HG02943 (cell line): Measurements from ENCODE around the gene RNF182.
"Not testable (repeated sequence)": the region's sequence is repeated elsewhere in the genome, so short reads cannot be mapped to it uniquely, and the experiment has no call there.

Experiments used
- ATAC-seq: cut with Tn5 transposase; IDR thresholded peaks from one replicate; pipeline ENCODE4 v1.9.1; 2021; ENCODE audit warnings: mild to moderate bottlenecking, low read depth, moderate library complexity; ENCODE audit not compliant: unreplicated experiment

Gene RNF182

GRCh38 chr6:13916230-13916944 is 8.4 kb upstream of the RNF182 start:
- ATAC-seq = no peak

- ATAC-seq = no peak
These were observed 7.6 kb upstream of the RNF182 start for GRCh38 chr6:13917141-13917540.

GRCh38 chr6:13918686-13919250 is 6.0 kb upstream of the RNF182 start:
- no peak for ATAC-seq

GRCh38 chr6:13919861-13920260 is 4.9 kb upstream of the RNF182 start:
- no peak for ATAC-seq

GRCh38 chr6:13920552-13920951 is 4.2 kb upstream of the RNF182 start:
- ATAC-seq = no peak

- ATAC-seq = no peak
These were observed 2.0 kb upstream of the RNF182 start for GRCh38 chr6:13922750-13923149.

- no peak for ATAC-seq
These were observed 1.1 kb upstream of the RNF182 start for GRCh38 chr6:13923527-13924145.

GRCh38 chr6:13924146-13924948 is 405 bp upstream of the RNF182 start:
- no peak for ATAC-seq

- ATAC-seq = no peak
These were observed 1.6 kb downstream of the RNF182 start for GRCh38 chr6:13926378-13926777.

GRCh38 chr6:13927203-13927602 is 2.5 kb downstream of the RNF182 start:
- ATAC-seq = no peak

GRCh38 chr6:13929196-13929595 is 4.4 kb downstream of the RNF182 start:
- no peak for ATAC-seq

GRCh38 chr6:13931797-13932402 is 7.1 kb downstream of the RNF182 start:
- no peak for ATAC-seq

- ATAC-seq = no peak
These were observed 8.0 kb downstream of the RNF182 start for GRCh38 chr6:13932785-13933184.

GRCh38 chr6:13934721-13935120 is 10.0 kb downstream of the RNF182 start:
- no peak for ATAC-seq

- ATAC-seq = no peak
These were observed 10.6 kb downstream of the RNF182 start for GRCh38 chr6:13935190-13935880.

GRCh38 chr6:13935881-13936261 is 11.1 kb downstream of the RNF182 start:
- ATAC-seq = not testable (repeated sequence)

GRCh38 chr6:13941902-13942301 is 17.1 kb downstream of the RNF182 start:
- no peak for ATAC-seq

- ATAC-seq = no peak
These were observed 19.2 kb downstream of the RNF182 start for GRCh38 chr6:13943943-13944342.

GRCh38 chr6:13946506-13946905 is 21.8 kb downstream of the RNF182 start:
- ATAC-seq = no peak

- ATAC-seq = no peak
These were observed 22.9 kb downstream of the RNF182 start for GRCh38 chr6:13947611-13948178.
